DMS114 treated with DMSO at 0.1 percent for 48 hours (cell line): ENCODE data around the gene RPS3A.
"Not testable (repeated sequence)": the region's sequence is repeated elsewhere in the genome, so short reads cannot be mapped to it uniquely, and the experiment has no call there.

ENCODE experiments used
- DNase-seq: peaks from one replicate; lab custom pipeline; 2025; ENCODE audit not compliant: unreplicated experiment; lab: John Stamatoyannopoulos, UW

RPS3A gene

DNA sequence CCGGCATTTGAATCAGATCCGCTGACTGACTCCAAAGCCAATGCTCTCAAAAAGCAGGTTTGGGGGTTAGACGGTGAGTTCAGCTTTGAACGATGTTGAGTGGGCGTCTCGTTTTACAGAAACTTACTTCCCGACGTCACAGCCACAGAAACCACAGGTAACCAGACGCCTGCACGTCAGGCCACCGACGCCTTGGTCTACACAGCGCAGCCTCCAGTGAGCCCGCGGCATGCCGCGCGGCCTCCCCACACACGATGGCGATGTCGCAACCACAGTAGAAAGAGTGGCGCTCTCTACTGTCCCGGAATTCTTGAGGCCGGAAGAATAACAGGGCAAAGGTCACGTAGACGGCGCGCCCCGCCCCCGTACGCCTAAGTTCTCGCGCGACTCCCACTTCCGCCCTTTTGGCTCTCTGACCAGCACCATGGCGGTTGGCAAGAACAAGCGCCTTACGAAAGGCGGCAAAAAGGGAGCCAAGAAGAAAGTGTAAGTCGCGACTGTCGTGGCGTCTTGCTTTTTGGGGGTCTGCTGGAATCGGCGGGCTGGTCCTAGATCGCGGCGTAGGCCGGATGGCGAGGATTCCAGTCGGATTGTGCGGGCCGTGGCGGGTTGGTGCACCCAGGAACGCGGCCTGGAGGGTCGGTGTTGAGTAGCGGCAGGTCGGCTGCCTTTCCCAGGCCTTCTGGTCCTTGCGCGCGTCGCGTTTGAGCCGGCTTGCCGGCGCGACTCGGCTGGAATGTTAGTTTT is at the start of gene RPS3A:
RPS3A (plus strand) TSS at position 400 of the 747 bp plus-strand sequence; CDS start at position 425, 25 bp downstream.
- DNase-seq: peak; percentile 84

DNA sequence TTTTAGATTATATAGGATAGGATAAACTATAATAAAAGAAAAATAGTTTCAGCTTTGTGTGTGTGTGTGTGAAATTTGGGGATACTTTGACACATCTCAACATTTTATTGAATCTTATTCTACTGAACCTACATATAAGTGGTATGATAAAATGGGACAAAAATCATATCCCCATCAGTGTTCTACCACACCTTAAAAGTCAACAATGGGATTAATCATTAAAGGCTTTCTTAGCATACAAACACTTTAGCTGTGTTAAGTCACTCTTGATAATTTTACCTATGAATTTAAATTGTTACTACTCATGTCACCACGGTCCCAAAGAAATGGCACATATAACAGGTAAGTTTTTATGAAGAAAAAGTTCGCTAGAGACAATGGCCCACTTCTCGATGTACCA is 46.6 kb upstream of the RPS3A start:
- no peak for DNase-seq

DNA sequence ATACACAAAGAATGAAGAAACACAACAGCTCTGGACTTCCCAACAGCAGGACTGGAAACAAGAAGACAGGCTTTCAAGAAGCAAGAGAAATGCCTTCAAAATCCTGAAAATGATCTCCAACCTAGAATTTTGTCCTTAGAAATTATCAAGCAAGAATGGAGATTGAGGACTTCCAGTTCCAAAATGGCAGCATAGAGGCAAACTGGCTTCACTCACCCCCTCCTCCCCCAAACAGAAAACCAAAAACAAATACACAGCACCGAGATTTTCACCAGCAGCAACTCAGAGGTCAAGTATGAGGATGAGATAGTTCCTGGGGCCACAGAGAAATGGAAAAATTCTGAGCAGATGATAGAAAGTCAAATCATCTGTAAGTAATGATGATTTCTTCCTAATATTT is 43.9 kb upstream of the RPS3A start:
- DNase-seq: no peak

DNA sequence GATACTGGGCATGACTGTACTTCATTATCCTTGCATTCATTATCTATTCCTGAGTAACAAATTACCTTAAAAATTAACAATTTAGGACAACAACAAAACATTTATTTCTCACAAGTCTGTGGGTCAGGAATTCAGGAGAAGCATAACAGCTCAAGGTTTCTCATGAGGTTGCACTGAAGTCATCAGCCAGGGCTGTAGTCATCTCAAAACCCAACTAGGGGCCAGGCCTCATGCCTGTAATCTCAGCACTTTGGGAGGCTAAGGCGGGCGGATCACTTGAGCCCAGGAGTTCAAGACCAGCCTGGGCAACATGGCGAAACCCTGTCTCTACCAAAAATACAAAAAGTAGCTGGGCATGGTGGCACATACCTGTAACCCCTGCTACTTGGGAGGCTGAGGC is 36.3 kb upstream of the RPS3A start:
- not testable (repeated sequence) for DNase-seq

DNA sequence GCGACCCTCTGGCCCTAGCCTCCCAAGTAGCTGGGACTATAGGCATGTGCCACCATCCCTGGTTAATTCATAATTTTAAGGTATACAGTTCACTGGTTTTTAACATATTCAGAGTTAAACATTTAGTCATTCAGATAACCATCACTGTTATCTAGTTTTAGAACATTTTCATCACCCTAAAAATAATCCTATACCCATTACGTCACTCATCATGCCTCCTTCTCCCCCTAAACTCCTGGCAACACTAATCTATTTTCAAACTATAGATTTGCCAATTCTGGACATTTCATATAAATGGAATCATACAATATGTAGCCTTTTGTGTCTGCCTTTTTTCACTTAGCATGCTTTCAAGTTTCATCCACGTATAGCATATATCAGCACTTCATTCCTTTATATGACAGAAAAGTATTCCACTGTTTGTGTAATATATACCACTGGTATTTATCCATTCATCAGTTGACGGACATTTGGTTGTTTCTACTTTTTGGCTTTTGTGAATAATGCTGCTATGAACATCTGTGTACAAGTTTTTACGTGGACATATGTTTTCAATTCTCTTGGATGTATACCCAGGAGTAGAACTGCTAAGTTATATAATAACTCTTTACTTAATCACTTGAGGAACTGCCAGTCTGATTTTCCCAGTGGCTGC is 32.0 kb upstream of the RPS3A start:
- no peak for DNase-seq

DNA sequence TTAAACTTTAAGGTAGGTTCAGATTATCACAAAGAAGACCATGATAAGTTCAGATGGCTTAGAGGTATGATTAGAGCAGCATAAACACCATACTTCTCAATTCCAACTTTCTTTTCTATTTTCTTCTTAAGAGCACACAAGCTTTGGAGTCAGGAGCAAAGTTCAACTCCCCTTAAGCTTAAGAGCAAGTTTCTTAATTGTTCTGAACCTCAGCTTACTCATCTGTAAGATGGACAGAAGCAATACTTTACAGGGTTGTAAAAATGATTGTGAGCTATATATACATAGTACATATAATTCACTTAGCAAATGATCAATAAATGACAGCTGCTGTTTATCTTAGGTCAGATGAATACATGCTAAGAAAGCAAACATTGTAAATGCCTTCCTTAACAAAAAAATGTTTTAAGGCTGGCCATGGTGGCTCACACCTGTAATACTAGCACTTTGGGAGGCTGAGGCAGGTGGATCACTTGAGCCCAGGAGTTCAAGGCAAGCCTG is 25.0 kb upstream of the RPS3A start:
- DNase-seq: no peak

DNA sequence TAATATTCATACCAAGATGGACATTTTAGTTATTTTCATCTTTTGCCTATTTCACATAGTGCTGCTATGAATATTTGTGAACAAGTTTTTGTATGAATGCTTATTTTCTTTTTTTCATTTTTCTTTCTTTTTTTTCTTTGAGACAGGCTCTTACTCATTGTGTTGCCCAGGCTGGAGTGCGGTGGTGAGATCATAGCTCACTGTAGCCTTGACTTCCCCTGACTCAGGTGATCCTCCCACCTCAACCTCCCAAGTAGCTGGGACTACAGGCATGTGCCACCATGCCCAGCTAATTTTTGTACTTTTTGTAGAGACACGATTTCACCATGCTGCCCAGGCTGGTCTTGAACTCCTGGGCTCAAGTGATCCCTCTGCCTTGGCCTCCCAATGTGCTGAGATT is 21.4 kb upstream of the RPS3A start:
- not testable (repeated sequence) for DNase-seq

DNA sequence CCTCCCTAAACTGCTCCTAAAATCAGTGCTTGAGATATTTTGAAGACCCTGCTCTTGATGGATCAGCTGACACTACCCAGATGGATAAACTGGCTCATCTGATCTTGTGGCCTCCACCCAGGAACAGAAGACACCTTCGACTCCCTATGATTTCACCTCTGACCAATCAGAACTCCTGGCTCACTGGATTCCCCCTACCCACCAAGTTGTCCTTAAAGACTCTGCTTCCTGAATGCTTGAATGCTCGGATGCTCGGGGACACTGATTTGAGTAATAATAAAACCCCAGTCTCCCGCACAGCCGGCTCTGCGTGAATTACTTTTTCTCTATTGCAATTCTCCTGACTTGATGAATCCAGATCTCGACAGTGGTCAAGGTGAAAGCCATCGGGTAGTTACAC is 12.0 kb upstream of the RPS3A start:
- no peak for DNase-seq

DNA sequence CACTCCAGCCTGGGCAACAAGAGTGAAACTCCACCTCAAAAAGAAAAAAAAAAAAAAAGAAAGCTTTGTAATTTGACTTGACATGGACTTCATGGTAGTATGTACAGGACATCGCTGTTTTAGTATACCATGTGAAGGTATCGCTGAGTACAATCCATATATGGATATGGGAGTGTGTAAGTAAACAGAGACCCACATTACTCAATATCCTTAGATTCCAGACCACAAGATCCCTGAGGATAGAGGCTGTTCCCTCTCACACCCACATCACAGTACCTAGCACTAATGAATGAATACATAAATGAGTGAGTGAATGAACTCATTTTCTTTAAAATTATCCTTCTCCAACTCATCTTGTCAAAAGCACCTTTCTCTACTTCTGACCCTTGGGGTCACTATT is 8.4 kb upstream of the RPS3A start:
- no peak for DNase-seq

DNA sequence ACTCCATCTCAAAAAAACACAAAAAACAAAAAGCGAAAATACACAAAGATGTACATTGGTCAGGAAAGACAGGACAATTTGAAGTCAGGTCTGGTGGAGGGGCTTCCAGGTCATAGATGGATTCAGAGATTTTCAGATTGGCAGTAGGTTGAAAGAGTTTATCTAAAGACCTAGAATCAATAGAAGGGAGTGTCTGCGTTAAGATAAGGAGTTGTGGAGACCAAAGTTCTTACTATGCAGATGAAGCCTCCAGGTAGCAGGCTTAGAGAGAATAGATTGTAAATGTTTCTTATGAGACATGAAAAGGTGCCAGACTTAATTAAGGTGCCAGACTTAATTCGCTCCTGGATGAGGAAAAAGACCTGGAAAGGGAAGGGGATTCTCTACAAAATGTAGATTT is 6.9 kb upstream of the RPS3A start:
- DNase-seq: no peak

DNA sequence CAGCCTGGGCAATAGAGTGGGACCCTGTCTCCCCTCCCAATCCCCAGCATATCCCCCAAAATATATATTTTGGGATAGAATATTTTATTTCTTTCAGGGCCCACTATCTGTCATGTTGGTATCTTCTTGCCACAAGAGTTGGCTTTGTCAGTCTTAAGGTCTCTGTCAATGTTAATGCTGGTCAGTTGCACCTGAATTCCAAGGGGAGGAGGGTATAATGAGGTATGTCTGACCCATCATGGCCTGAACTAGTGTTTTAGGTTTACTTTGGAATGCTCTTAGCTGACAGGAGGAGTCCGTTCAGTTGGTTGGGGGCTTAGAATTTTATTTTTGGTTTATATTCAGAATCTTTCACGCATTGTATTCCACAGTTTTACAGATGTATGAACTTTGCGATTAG is 6.2 kb upstream of the RPS3A start:
- DNase-seq: no peak

DNA sequence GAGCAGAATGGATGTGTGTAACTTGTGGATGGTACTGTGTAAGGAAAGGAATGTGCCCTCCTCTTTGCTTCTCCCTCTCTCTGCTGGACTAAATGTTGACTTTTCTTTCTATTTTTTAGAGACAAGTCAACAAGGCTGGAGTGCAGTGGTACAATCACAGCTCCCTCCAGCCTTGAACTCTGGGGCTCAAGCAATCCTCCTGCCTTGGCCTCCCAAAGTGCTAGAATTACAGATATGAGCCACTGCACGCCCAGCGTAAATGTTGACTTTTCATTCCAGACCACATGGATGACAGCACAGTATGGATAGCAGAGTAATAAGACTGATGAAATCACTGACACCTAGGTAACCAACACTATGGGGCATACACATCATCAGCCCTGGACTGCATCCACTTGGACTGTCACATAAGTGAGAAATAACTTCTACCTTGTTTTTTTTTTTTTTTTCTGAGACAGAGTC is 5.1 kb upstream of the RPS3A start:
- DNase-seq: no peak

DNA sequence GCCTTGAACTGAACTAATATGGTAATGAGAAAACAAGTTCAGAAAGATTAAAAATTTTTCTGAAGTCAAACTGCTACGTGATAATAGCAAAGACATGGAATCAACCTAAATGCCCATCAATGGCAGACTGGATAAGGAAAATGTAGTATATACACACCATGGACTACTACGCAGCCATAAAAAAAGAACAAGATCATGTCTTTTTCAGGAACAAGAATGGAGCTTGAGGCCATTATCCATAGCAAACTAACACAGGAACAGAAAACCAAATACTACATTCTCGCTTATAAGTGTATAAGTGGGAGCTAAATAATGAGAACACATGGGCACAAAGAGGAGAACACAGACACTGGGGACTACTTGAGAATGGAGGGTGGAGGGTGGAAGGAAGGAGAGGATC is 4.3 kb upstream of the RPS3A start:
- no peak for DNase-seq

DNA sequence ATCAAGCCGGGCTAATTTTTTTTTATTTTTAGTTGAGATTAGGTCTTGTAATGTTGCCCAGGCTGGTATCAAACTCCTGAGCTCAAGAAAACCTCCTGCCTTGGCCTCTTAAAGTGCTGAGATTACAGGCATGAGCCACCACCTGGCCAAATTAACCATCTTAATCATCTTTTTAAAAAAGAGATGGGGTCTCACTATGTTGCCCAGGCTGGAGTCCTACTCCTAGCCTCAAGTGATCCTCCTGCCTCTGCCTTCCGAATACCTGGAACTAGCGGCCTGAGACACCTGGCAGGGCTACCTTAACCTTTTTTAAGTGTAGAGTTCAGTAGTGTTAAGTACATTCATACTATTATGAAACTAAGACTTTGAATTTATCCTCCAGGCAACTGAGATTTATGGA is 1.7 kb upstream of the RPS3A start:
- DNase-seq: no peak

DNA sequence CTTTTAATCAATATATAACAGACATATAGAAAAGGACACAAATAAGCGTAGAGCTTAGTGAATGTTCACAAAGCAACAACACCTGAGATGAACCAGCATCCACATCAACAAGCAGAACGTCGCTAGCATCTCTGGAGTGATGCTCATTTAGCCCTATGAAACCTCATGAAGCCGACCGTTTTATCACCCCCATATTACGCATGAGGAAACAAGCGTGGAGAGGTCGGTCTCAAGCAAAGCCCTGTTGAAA is 524 bp upstream of the RPS3A start:
- DNase-seq: no peak

DNA sequence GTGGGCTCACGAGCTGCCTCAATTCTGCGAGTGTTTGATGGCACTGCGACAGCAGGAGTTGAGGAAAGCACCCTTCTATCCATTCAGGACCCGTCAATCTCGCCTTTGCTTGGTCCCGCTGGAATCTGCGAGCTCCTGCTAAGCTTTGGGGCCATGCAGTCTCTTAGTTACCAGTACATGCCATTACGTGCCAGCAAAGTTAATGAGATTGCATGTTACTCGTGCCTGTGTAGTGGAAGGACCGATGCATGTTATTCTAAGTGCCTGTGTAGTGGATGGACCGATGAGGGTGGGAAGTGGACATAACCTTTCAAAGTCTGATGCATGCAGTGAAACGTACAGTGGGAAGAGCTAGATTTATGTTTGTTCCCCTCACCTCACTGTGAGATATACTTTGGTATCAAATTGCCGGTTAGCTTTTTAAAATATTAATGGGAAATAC is 569 bp downstream of the RPS3A start:
- no peak for DNase-seq

DNA sequence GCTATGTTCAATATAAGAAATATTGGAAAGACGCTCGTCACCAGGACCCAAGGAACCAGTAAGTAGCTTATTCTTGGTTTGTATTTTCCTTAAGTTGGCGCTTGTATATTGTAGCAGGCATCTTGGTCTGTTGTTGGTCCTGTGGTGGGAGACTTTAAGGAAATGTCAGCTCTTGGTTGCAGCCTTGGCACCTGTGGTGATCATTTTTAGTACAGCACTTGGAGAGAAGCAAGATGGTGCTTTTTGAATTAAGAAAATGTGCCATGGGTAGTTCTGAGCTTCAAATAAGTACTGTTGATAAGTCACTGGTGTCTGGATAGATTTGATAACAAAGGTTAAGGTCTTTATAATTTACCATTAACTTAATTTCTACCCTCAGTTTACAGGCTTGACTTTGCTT is 1.1 kb downstream of the RPS3A start:
- DNase-seq: no peak

DNA sequence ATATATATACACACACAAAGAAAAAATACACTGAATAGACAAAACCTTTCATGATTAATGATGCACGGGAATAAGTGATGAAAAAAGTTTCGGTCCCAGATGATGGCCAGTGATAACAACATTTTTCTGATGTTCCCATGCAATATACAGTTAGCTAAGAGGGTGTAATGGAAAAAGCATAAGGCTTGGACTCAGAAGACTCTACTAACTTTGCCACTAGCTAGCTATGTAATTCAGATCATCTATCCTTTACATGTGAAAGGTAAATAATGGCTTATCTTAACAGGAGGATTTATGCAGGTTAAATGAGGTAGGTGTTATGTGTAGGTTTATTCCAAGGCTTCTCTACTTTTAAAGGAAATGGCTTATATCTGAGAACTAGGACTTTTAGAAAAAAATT is 4.3 kb downstream of the RPS3A start:
- DNase-seq: no peak

DNA sequence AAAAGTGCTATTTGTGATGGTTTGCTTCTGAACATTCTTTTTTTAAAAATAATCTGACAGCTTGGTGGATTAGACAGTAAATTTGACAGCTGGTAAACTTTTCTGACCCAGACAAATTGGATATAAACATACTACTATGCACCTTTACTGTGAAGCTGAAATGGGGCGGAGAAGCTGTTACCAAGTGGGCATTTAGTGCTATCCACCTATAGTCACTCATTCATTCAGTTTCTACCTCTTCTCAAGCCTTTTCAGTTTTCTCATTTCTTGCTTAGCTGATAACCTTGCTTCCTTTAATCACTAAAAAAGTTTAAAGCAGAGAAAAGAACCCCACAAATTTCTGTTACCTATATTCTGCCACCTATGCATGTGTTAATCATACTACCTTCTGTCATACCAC is 5.2 kb downstream of the RPS3A start:
- DNase-seq: no peak

DNA sequence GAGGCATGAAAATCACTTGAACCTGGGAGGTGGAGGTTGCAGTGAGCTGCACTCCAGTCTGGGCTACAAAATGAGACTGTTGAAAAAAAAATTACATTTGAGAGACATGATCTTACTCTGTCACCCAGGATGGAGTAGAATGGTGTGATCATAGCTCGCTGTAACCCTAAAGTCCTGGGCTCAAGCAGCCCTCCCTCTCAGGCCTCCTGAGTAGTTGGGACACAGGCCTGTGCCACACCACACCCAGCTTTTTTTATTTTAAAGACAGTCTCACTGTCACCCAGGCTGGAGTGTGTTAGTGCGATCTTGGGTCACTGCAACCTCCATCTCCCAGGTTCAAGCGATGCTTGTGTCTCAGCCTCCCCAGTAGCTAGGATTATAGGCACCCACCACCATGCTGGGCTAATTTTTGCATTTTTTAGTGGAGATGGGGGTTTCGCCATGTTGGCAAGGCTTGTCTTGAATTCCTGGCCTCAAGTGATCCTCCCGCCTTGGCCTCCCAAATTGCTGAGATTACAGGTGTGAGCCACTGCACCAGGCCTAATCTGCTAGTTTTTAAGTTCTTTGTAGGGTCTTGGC is 6.1 kb downstream of the RPS3A start:
- no peak for DNase-seq

DNA sequence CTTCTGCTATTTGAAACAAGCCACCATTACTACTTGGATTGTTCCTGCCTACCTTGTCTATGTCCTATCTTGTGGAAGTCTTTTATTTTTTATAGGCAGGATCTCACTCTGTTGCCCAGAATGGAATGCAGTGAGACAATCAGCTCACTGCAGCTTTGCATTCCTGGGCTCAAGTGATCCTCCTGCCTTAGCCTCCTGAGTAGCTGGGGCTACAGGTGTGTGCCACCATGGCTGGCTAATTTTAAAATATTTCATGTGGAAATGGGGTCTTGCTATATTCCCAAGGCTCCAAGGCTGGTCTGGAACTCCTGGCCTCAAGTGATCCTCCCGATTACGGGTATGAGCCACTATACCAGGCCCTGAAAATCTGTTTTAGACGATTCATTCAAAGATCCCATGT is 7.6 kb downstream of the RPS3A start:
- DNase-seq: no peak

DNA sequence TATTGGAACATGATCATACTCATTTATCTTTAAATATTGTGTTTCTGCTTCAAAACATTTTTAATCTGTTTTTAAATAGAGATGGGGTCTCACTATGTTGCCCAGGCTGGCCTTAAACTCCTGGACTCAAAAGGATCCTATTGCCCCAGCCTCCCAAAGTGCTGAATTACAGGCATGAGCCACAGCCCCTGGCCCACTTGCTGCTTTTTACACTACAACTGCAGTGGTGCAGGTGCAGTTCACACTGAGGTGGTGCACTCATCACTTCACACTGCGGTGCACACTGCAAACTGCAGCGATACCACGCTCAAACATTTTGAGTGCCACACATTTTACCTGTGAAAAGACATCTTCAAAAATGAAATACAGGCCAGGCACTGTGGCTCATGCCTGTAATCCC is 10.8 kb downstream of the RPS3A start:
- DNase-seq: no peak
